Adipose tissue (tissue), 3 donors: ENCODE measurements around the gene OXCT2. TPM values are rescaled to one million over a fixed set of nuclear protein-coding genes. Genes with fewer than 3 reads are reported as not detected.
"Not testable (repeated sequence)": the region's sequence is repeated elsewhere in the genome, so short reads cannot be mapped to it uniquely, and the experiment has no call there.

ENCODE experiments used
- H3K27ac ChIP-seq: one replicate; pipeline ENCODE4 v1.5.1; 2013; ENCODE audit warnings: low read depth, low read length
- WGBS, 3 donors: extraction: QIAGEN DNeasy Blood & Tissue Kit; methylation state at CpG; one replicate each; pipeline ENCODE4 v1.1.7; 2013; 5-methylcytosine and 5-hydroxymethylcytosine counted together
- polyA plus RNA-seq, 3 donors: library from polyadenylated mRNA; stranded (reverse); fragments of 200-250 nt; gene quantifications; one replicate each; pipeline ENCODE4 v1.2.3, GENCODE V29; 2013
- donor health status: healthy with polysubstance abuse.
- donor health status: Bipolar disorder and iron deficiency.
- donor health status: healthy.

OXCT2 gene
- polyA plus RNA-seq, 3 donors, result 0.19 to 0.58 TPM; not detected in 1

DNA sequence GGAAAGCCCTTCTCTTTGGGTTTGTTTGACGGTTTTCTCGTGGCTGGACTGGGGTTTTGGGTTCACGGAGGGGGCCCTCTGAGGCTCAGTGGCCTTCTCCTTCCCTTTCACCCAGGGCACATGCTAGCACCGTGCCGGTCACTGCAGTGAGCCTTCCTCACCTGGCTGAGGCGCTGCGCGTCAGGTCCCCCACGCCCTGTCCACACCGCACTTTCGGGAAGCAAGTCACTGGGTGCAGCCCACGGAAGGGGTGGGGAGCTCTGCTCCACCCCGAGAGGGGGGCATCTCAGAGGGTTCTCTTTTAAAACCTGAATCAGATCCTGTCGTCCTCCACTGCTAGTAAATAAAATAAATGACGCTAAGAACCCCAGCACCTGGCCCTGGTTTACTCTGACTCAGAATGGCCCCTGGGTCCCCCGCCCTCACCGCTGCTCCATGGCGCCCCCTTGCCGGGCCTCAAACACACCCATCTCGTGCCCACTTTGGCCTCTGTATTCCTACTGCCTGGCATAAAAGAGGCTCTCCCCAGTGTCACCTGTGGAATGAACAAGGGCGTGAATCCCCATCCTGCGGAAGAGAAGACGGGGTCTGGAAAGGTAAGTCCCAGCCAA is 2.3 kb upstream of the OXCT2 start:
- H3K27ac ChIP-seq, result not testable (repeated sequence)
- WGBS, 3 donors, result 13 to 18% methylated on average over 3 of the region's 23 CpGs; no CpG with 5 or more reads in 1 of the 3 donors

DNA sequence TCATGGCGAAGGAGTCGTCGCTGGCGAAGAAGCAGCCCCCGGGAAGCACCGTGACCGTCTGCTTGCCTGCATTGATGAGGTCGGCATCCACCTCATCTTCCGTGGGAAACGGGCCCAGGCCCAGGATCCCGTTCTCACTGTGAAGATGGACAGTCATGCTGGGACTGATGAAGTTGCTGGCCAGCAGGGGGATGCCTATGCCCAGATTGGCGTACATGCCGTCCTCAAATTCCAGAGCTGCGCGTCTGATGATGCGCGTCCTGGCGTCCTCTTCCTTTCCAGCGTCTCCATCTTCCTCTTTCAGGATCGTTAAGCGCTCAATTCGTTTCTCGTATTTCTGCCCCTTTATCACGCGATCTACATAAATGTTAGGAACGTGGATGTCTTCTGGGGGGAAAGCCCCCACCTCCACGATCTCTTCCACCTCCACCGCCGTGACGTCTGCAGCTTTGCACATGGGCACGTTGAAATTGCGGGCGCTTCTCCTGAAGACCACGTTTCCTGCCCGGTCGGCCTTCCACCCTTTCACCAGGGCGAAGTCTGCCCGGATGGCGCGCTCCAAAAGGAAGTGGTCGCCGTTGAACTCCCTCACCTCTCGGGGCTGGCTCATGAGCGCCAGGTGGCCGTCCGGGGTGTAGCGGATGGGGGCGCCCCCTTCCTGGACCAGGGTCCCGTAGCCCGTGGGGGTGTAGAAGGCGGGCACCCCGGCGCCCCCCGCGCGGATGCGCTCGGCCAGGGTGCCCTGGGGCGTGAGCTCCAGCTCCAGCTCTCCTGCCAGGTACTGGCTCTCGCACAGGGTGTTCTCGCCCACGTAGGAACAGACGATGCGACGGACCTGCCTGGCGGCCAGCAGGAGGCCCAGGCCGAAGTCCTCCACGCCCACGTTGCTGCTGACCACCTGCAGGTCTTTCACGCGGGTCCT is 787 bp downstream of the OXCT2 start:
- H3K27ac ChIP-seq, result not testable (repeated sequence)
- WGBS, 3 donors, result 8 to 60% (median 9%) methylated on average over 16 to 21 of the region's 71 CpGs

DNA sequence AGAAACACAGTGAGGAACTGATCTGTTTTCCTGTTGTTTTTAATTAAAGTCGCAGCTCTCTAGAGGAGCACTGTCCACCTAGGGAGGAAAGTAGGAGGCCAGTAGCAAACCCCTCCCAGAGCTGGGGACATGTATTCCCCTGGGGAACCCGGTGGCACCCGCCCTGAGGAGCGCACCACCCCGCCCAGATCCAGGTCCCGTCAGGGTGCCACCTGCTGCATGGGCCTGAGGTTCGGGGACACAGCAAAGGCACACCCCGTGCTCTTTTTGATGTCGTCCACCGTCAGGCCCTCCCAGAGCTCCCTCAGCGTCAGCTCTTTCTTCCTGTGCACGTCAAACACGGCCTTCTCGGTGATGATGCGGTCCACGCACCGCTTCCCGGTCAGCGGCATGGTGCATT is 1.6 kb downstream of the OXCT2 start:
- H3K27ac ChIP-seq, result not testable (repeated sequence)
- WGBS, 3 donors, result 87 to 91% (median 87%) methylated on average over 10 to 18 of the region's 19 CpGs

DNA sequence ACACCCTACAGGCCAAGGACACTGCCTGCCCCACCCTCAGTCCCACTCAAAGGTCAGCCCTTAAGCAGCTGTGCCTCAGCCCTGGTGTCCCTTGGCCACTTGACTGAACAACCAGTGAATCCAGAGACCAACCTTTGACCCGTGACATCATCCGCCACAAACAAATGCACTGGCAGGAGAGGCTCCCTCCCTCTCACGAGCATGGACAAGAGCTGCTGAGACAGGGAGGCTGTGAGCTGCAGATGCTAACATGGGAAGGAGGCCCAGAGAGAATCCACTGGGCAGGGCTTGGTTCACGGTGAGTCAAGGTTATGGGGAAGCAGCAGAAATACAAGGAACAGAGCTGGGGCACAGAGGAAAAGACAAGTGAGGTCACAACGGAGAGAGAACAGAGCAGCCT is 4.7 kb downstream of the OXCT2 start:
- 42 to 73% (median 42%) methylated on average over 1 of the region's 5 CpGs for WGBS, 3 donors
- H3K27ac ChIP-seq, result not testable (repeated sequence)

DNA sequence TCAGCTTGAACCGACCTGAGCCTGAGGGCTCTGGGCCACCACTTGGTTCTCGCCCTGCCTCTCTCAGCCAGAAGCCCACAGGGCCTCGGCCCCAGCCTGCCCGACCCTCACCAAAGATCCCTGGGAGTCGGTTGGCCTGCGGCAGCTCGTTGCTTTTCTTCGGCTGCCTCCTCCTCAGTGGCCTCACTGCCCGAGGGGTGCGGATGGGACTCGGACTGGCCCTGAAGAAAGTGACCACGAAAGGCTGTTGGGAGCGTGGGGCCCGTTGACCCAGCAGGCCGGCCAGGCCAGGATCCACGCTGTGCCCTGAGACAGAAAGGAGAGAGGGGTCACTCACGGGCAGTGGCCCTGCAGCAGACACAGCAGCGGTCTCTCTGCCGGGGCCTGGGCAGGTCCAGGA is 6.6 kb downstream of the OXCT2 start:
- WGBS, 3 donors, result 84 to 91% (median 90%) methylated on average over 6 to 12 of the region's 19 CpGs
- not testable (repeated sequence) for H3K27ac ChIP-seq

DNA sequence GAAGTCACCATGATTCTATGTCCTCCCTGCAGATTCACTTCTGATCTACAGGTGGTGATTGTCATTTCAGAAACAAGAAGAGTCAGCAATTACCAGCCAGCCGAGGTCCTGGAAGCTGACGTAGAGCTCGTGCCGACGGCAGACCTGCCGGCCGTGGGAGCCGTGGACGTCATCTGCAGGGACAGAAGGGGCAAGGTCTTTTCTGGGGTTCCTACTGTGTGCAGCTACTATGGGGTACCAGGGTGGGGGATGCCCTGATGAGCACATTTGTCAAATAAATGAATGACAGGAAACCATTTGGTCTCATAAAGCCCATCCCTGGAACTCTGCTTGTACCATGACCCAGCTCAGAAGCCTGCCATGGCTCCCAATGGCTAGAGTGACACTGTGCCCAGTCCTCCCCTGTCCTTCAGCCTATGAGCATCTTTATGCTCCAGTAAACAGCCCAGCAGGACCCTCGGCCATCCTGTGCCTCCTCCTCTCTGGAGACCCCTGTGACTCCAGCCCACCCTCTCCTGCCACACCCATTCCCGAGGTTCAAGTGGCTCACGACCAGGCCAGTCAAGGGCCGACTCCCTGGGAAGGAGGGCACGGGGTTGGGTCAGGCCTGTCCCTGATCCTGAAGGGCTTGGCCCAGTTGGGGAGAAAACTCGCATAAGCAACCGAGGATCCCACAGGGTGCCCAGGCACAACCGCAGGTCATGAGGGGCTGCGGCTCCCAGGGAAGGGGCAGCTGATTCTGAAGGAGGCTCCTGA is 7.4 kb downstream of the OXCT2 start:
- WGBS, 3 donors, result 74 to 85% (median 79%) methylated on average over 15 of the region's 18 CpGs
- H3K27ac ChIP-seq, result not testable (repeated sequence)

DNA sequence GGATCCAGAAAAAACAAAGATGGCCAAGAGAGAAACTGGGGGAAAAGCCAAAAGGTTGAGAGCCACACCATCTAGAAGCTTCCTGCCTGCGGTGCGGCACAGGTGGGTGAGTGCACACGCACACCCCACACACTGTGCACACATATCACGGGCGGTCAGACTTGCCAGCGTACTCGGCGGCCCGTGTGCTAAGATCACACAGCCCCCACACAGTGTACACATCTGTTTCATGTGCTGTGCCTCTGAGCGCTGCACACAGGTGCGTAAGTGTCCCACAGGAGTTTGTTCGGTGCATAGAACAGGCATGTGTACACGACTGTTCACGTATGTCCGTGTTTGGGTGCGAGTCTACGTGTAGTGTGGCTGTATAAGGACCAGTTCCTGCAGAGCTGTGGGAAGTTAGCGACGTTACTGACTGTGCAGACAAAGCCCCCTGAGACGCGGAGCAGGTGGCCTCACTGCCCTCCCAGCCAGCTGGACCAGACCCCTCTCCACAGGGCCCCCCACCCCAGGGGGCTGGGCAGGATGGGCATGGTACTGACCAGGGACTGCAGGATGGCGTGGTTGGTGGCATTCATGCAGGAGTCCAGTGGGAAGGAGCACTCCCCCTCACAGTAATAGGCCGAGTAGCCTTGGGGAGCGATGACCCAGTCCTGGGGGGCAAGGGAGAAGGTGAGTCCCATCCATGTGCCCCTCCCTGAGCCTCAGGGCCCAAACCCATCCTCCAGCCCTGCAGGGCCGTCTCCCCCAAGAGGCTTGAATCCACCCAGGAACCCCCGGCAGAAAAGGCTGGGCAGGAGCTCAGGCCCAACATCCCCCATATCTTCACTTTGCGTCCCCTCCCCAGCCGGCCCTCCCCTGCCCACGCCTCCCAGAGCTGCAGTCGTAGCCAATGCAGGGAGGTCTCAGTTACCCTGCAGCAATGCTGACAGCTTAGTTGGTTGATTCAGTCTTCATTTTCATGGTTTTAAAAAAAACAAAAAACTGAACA is 8.3 kb downstream of the OXCT2 start:
- 88 to 92% (median 90%) methylated on average over 23 to 30 of the region's 30 CpGs for WGBS, 3 donors

DNA sequence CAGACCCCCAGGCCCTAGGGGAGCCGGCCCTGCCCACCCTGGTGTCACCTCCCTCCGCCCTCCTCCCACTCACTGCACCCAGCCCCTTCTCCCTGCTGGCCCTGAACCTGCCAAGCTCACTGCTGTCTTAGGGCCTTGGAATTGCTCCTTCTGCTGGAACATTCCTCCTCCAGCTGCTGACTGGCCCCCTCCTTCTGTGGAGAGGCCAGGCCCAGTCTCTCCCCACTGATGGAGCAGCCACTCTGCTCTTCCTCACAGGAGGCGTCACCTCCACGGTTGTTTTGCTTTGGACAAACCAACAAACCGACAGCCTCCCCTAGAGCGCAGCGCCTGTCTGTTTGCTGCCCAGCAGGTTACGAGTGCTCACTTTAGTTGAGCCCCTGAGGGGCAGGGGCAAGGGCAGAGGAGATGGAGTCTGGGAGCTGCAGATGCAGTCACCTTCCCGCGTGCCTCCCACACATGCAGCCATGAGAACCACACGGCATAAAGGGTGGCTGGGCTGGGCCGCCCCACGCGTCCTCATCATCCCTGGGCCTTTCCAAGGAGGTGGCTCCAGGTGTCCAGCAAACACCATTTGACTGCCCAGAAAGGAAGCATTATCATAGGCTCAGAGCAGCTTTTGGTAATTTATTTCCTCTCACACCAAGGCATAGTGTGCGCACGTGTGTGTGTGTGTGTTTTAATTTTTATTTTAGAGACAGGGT is 9.4 kb downstream of the OXCT2 start:
- 72 to 81% (median 79%) methylated on average over 16 of the region's 16 CpGs for WGBS, 3 donors
- no peak overlapping the region for H3K27ac ChIP-seq

More for the DNA sequence above, 8.3 kb downstream of the OXCT2 start:
- H3K27ac ChIP-seq, result no peak overlapping the region

DNA sequence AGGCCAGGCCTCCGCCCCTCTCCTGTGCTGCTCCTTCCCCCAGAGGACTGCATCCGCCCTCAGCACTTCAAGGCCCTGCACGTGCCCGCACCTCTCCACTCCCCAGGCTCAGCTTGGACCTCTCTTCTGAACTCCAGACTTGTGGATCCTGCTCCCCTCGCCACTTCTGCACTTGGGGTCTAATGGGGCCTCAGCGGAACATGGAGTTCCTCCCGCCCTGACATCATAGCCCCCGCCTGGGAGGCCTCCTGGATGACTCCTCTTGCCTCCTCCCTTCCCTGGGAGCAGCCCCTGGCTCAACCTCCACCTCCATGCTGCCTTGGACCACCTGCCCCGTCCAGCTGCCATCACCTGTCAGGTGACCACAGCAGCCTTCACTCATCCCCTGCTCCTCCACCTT is 10.1 kb downstream of the OXCT2 start:
- H3K27ac ChIP-seq, result no peak overlapping the region
- 80 to 89% (median 84%) methylated on average over 9 of the region's 9 CpGs for WGBS, 3 donors

DNA sequence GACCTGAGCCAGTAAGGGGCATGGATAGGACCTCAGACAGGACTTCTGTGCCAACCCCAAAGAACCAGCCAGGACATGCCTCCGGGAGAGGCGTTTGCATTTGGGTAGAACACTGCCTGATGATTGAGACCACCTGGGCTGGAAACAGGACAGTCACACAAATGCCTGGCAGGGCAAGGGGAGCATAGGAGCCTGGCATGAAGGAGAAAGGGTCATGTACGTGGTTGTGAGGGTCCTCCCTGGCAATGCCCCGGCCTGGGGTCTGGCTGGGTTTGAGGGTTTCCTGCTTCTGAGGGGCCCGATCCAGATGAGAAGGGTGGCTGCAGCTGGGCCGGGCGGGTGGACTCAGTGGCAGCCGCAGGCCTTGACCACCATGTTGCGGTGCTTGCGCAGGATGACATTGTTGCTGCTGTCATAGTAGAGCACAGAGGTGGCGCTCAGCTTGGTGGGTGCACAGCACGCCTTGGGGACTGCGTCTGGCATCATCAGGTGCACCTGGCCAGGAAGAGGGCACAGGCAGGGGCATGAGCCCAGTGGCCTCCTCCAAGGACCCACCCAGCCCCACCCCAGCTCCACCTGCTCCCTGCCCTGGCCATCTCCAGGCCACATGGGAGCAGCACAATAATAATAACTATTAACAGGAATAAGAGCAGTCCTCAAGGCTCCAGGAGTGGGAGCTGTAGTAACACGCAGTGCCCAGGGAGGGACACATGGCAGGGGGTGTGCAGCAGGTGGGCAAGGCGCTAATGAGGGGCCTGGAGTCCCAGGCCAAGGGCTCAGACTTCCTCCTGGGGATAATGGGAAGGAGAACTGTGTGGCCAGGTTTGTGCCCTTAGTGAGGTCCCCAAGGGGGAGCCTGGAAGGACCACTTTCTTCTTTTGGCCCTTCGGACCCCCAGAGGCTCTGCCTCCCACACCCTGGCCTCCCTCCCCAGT is 10.8 kb downstream of the OXCT2 start:
- H3K27ac ChIP-seq, result no peak overlapping the region
- 93 to 97% (median 97%) methylated on average over 16 of the region's 16 CpGs for WGBS, 3 donors

DNA sequence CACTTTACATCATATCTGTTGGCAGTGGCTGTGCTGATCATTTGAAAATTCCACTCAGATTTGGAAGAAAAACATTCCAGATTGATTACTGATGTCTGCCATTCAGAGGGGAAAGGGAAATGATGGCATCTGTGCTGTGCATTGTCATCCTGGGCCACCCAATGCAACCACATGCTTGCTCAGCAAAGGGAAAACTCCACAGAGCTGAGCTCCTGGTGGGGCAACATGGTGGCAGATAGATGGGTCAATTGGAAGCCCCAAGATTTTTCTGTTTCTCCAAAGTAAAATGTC is 11.8 kb downstream of the OXCT2 start:
- no peak overlapping the region for H3K27ac ChIP-seq

DNA sequence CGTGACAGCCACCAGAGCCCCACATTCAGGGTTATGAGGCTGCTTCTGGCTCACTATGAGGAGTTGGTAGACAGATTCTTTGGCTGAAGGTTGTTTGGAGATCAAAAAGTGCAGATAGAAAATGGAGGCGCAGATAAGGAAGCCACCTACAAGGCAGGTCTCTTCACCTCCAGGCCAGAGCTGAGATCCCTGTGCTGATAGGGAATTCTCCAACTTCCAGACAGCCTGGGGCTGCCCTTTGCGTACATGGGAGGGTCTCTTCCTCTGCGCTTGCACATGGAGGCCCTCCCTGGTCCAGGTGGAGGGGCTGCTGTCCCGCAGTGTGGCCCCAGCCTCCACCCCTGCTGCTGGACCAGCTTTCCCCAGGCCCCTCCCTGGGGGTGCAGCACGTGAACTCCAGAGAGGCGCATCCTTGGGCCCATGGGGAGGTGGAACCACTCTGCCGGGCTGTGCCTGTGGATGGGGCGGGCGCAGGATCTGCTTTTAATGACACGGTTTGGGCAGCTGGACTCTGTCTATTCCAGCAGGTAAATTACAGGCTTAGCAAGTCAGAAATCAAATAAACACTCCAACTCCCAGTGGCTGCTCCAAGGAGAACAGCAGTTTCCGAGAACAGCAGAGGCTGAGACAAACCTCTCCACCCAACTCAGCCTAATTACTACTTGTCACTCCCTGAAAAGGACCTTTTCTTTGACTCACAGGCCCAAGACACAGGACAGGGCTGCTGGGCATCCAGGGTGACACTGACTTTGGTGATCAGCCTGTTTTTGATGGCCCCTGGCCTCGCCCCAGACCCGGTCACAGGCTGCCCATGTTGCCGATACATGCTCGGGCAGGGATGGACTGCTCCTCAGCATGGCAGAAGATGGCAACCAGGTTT is 12.4 kb downstream of the OXCT2 start:
- H3K27ac ChIP-seq, result no peak overlapping the region
- 88 to 94% (median 92%) methylated on average over 16 of the region's 16 CpGs for WGBS, 3 donors

DNA sequence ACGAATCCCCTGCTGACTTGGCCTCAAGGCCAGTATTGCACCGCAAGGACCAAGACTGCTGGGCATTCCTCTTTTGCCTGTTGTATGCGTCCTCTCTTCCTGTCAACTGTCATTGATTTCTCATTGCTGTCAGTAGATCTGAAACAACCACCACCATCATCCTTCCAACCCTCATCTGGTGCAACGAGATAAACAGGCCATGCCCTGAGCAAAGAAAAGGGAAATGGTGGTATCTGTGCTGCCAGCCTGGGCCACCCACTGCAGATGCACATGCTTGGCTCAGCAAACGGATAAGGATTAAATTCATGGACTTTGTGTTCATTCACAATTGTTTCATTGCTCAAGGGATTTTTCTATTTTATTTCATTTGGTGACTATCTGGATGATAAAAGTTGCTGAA is 13.6 kb downstream of the OXCT2 start:
- 66 to 90% (median 70%) methylated on average over 5 of the region's 5 CpGs for WGBS, 3 donors
- H3K27ac ChIP-seq, result no peak overlapping the region

DNA sequence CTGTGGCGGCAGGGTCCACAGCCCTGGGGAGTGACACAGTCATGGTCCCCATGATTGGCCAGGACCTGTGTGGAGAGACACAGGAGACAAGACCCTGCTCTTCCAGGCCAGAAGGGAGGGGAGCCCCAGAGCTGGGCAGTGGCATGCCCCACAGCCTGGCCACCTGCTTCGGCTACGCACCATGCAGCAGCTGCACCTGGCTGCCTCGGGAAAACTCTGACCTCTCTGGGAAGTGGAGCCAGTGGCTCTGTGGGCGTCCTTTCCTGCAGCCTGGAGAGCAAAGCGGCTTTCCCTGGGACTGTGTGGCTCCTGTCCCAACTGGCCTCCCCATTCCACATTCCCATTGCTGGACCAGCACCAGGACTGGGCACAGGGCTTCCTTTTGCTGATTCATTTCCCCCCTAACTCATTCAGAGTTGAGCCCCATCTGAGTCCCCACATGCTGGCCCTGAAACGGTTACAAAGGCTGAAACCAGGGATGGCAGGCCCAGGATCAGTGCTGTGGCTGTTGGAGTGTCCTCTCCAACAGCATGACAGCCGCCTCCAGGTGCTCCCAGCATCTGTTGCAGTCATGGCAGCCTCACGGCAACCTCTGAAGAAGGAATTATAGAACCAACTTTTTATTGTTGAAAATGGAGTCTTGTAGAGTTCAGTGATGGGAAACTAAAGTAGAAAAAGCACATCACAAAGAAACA is 15.0 kb downstream of the OXCT2 start:
- 81 to 92% (median 86%) methylated on average over 9 of the region's 9 CpGs for WGBS, 3 donors
- no peak overlapping the region for H3K27ac ChIP-seq

DNA sequence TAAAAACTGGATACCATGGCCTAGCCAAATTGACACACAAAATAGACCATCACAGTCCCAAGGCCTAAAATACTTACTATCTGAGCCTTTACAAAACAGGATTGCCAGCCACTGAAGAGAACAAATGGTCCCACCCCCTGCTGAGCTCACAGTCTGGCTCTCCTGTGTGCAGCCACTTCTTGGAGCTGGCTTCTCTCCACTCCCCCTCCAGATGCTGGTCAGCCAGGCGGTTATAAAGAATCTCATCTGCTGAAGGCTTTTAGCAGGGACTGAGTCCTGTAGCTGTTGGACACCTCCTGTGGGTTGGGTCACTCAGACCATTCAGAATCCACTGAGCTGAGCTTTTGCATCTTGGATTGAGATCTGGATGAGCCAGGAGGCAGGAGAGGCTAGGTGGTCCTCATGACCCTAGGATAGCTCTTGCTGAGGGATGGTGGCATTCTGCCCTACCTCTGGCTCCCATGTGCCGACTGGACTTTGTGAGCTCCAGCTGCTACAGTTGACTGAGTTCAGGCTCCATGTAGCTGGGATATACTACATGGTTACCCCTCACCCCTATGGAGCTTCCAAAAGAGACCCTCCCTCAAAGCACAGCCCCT is 16.1 kb downstream of the OXCT2 start:
- H3K27ac ChIP-seq, result no peak overlapping the region
- WGBS, 3 donors, result 61 to 82% (median 68%) methylated on average over 2 of the region's 2 CpGs
